DND-41 (cell line): ENCODE results near the gene MX2.

Experiments used
- ATAC-seq: fragments of 200-7000 bp; cut with Tn5 transposase; 3 replicates; pipeline ENCODE4 v1.9.1; 2021; ENCODE audit warnings: low read depth; ENCODE audit not compliant: insufficient read depth
- DNase-seq: peaks from one replicate; pipeline ENCODE4 v3.0.0-alpha.2; 2020
- H2AFZ ChIP-seq: 2 replicates; pipeline ENCODE4 v1.6.0; 2012; ENCODE audit warnings: low read depth, low read length
- H3K27ac ChIP-seq: 2 replicates; pipeline ENCODE4 v1.5.1; 2012; ENCODE audit warnings: low read length, inconsistent platforms
- H3K27me3 ChIP-seq: fragments of 200-600 bp; sonication (generic); 2 replicates; pipeline ENCODE4 v1.6.0; 2012; ENCODE audit warnings: low read length, mild to moderate bottlenecking, inconsistent platforms; ENCODE audit not compliant: insufficient read depth, poor library complexity
- H3K36me3 ChIP-seq: 2 replicates; pipeline ENCODE4 v1.5.1; 2012; ENCODE audit warnings: low read length, inconsistent platforms; ENCODE audit not compliant: insufficient read depth
- H3K4me1 ChIP-seq: 2 replicates; pipeline ENCODE4 v1.5.1; 2012; ENCODE audit warnings: mild to moderate bottlenecking, low read length; ENCODE audit not compliant: insufficient read depth
- H3K4me2 ChIP-seq: 2 replicates; pipeline ENCODE4 v1.6.0; 2012; ENCODE audit warnings: mild to moderate bottlenecking, moderate library complexity, low read length, inconsistent platforms; ENCODE audit not compliant: insufficient read depth
- H3K4me3 ChIP-seq, 2 experiments: fragments of 200-600 bp in 1 of 2; shearing (Covaris generic) in 1 of 2; 2 replicates each; pipeline ENCODE4 v1.5.1; 2012 to 2016; ENCODE audit warnings: inconsistent platforms in 2 of 2, low read length in 2 of 2, mild to moderate bottlenecking in 2 of 2, low read depth in 1 of 2, moderate library complexity in 1 of 2
- H3K79me2 ChIP-seq: 2 replicates; pipeline ENCODE4 v1.6.0; 2012; ENCODE audit warnings: low read length, inconsistent platforms; ENCODE audit not compliant: insufficient read depth
- H3K9ac ChIP-seq: 2 replicates; pipeline ENCODE4 v1.6.0; 2012; ENCODE audit warnings: low read depth, mild to moderate bottlenecking, inconsistent platforms, low read length, moderate library complexity
- H3K9me3 ChIP-seq: 2 replicates; pipeline ENCODE4 v1.5.1; 2012; ENCODE audit warnings: low read length, moderate library complexity, mild to moderate bottlenecking, inconsistent platforms; ENCODE audit not compliant: insufficient read depth, severe bottlenecking
- H4K20me1 ChIP-seq: 2 replicates; pipeline ENCODE4 v1.6.0; 2012; ENCODE audit warnings: low read length; ENCODE audit not compliant: insufficient read depth
- CTCF ChIP-seq: IDR thresholded peaks from 2 replicates; pipeline ENCODE4 v1.5.1; 2012; ENCODE audit warnings: borderline replicate concordance, low read length, moderate library complexity, mild to moderate bottlenecking; ENCODE audit not compliant: poor library complexity, severe bottlenecking; ENCODE audit errors: extremely low read depth
- EZH2 ChIP-seq: IDR thresholded peaks from 3 replicates; pipeline ENCODE4 v1.6.1; 2012; ENCODE audit warnings: borderline replicate concordance, low read depth, mild to moderate bottlenecking, moderate library complexity, low read length, inconsistent platforms; ENCODE audit not compliant: severe bottlenecking

Gene MX2

GRCh38 chr21:41374867-41375533 lies 13.2 kb downstream of the MX2 start:
- no peaks in the 10 kb centered on the region for H3K9me3 ChIP-seq
- peaks cover 48% of the 10 kb centered on the region for H3K36me3 ChIP-seq
- H3K9ac ChIP-seq = no peak overlapping the region
- no peak overlapping the region for H3K27ac ChIP-seq
- no peak overlapping the region for H3K4me3 ChIP-seq
- peaks cover 46% of the 10 kb centered on the region for H3K4me1 ChIP-seq
- ATAC-seq (peak; percentile 37; the same call in 1 of the 3 replicates), DNase-seq (peak; percentile 23)
- no peak overlapping the region for H3K4me2 ChIP-seq
- H3K79me2 ChIP-seq = peaks cover 60% of the 10 kb centered on the region
- no peak overlapping the region for H2AFZ ChIP-seq
- H4K20me1 ChIP-seq = peaks cover 20% of the 10 kb centered on the region; the same call in 1 of the 2 replicates
- no peak for TF ChIP-seq EZH2
- TF ChIP-seq CTCF = no peak
- no peaks in the 10 kb centered on the region for H3K27me3 ChIP-seq

GRCh38 chr21:41375875-41376274 lies 14.0 kb downstream of the MX2 start:
- ATAC-seq = no peak
- no peak for DNase-seq
- TF ChIP-seq EZH2 (no peak), CTCF (no peak)
- Histone ChIP-seq H4K20me1 (peaks cover 20% of the 10 kb centered on the region; the same call in 1 of the 2 replicates), H3K4me2 (no peak overlapping the region), H3K9ac (no peak overlapping the region), H2AFZ (no peak overlapping the region), H3K4me1 (peaks cover 37% of the 10 kb centered on the region), H3K9me3 (no peaks in the 10 kb centered on the region), H3K27me3 (no peaks in the 10 kb centered on the region), H3K27ac (no peak overlapping the region), H3K36me3 (peaks cover 57% of the 10 kb centered on the region), H3K4me3 (no peak overlapping the region), H3K79me2 (peaks cover 51% of the 10 kb centered on the region)

- H3K36me3 ChIP-seq = peaks cover 73% of the 10 kb centered on the region
- peaks cover 33% of the 10 kb centered on the region for H3K79me2 ChIP-seq
- no peak overlapping the region for H3K4me3 ChIP-seq
These were observed 15.9 kb downstream of the MX2 start for GRCh38 chr21:41377715-41378114.

More at GRCh38 chr21:41377715-41378114, 15.9 kb downstream of the MX2 start:
- DNase-seq = no peak
- no peaks in the 10 kb centered on the region for H3K27me3 ChIP-seq
- no peak overlapping the region for H3K27ac ChIP-seq
- no peak overlapping the region for H3K4me2 ChIP-seq
- no peak overlapping the region for H3K9ac ChIP-seq
- H4K20me1 ChIP-seq = peaks cover 20% of the 10 kb centered on the region; the same call in 1 of the 2 replicates
- ATAC-seq = no peak
- H2AFZ ChIP-seq = no peak overlapping the region
- H3K4me1 ChIP-seq = peaks cover 18% of the 10 kb centered on the region
- H3K9me3 ChIP-seq = no peaks in the 10 kb centered on the region
- TF ChIP-seq CTCF = no peak
